Kidney epithelial cell (primary cell): ENCODE measurements around the gene LDLRAD4. TPM values are rescaled to one million over a fixed set of nuclear protein-coding genes. Genes with fewer than 3 reads are reported as not detected.

Source experiments
- DNase-seq: peaks from one replicate; pipeline ENCODE4 v3.0.0-alpha.2; 2010; ENCODE audit warnings: low read depth
- H3K27me3 ChIP-seq: 2 replicates; pipeline ENCODE4 v1.6.0; 2011; ENCODE audit warnings: low read length; ENCODE audit not compliant: control insufficient read depth, insufficient read depth
- H3K36me3 ChIP-seq: 2 replicates; pipeline ENCODE4 v1.5.1; 2011; ENCODE audit warnings: low read length; ENCODE audit not compliant: control insufficient read depth, insufficient read depth
- H3K4me3 ChIP-seq: 2 replicates; pipeline ENCODE4 v1.5.1; 2011; ENCODE audit warnings: low read depth, mild to moderate bottlenecking, control low read depth, low read length
- total RNA-seq: library from RNA; depleted of rRNA; stranded (reverse); fragments of >200 nt; gene quantifications from 2 replicates; pipeline ENCODE4 v1.2.3, GENCODE V29; 2015
- TF ChIP-seq, protein P1 (sequence below): IDR thresholded peaks from 2 replicates; pipeline ENCODE4 v1.5.1; 2011; ENCODE audit warnings: mild to moderate bottlenecking, moderate library complexity, low read length, control low read depth, inconsistent platforms; ENCODE audit not compliant: insufficient read depth, poor library complexity, severe bottlenecking

LDLRAD4 gene
- total RNA-seq, 1 donor from 2014 or later = 5.8 TPM

DNA sequence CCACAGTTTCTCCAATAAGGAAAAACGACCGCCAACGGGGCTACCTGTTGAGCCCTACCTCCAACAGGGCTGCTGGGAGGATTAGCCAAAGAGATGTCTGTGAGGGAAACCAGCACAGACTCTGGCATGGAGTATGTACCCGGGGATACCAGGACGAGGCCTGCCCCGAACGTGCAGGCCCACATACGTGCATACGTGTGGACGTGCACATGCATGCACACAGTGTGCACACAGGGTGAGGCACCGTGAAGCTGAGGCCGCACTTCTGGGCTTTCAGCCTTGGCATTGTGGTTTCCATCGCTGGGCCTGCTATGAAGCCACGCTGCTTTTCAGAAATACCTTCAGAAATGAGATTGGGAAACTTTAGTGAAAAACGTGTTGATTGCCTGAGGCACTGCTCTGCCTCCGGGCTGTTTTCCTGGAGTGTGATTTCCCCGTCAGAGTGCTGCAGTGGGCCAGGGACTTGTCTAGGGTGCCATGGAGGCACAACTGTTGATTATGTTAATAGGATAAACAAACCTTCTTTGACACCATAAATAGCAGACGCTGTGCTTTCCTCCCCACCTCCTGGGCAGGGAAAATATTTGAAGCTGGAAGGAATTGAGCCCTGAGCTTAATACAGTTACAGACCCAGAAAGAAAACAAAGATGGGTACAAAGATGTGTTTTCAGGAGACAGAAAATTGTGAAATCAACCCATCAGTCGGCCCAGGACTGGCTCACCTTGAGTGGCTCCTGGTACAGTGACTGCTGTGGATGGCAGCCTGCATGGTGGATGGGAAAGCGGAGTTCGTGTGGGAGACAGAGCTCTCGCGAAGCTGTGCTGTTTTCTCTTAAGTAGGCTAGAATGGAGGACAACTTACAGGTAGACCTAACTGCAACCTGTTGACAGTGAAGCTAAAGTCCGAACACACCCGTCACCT is 325.5 kb downstream of the LDLRAD4 start:
- H3K36me3 ChIP-seq = no peaks in the 10 kb centered on the region
- H3K4me3 ChIP-seq = no peak overlapping the region
- no peak for DNase-seq
- TF ChIP-seq, protein P1, sequence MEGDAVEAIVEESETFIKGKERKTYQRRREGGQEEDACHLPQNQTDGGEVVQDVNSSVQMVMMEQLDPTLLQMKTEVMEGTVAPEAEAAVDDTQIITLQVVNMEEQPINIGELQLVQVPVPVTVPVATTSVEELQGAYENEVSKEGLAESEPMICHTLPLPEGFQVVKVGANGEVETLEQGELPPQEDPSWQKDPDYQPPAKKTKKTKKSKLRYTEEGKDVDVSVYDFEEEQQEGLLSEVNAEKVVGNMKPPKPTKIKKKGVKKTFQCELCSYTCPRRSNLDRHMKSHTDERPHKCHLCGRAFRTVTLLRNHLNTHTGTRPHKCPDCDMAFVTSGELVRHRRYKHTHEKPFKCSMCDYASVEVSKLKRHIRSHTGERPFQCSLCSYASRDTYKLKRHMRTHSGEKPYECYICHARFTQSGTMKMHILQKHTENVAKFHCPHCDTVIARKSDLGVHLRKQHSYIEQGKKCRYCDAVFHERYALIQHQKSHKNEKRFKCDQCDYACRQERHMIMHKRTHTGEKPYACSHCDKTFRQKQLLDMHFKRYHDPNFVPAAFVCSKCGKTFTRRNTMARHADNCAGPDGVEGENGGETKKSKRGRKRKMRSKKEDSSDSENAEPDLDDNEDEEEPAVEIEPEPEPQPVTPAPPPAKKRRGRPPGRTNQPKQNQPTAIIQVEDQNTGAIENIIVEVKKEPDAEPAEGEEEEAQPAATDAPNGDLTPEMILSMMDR = no peak
- H3K27me3 ChIP-seq = no peaks in the 10 kb centered on the region

DNA sequence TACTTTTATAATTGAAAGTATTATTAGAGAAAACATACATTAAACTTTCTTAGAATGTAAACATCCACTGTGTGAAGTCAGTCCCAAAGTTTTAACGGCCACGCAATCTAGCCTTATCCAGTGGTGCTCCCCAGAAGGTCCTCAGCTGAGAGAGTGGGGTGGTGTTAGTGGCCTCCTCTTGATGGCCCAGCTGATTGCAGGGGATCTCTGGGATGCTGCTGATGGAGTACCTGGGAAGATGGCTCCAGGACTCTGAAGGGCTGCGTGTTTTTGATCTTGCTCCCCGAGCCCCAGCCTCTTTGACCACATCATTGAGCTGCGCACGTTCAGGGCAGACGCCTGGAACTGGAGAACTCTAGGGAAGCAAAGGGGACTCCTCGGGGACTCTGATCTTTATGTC is 326.4 kb downstream of the LDLRAD4 start:
- TF ChIP-seq, protein P1 = no peak

DNA sequence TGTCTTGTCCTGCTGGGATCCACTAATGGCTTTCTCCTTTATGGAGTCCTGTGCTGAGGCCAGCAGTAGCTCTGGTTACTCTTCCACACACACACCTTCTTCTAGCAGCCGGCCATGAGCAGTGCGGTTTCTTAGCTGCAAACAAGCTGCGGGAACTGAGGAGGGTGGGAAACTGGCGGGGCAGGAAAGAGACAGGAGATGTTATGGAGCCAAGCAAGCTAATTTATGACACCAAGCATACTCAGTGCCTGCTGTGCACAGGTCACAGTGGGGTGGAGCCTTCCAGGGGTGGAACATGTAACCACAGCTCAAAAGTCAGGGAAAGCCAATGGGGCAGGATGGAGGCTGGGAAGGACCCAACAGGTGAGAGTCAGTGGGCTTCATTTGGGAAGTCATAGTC is 327.0 kb downstream of the LDLRAD4 start:
- TF ChIP-seq, protein P1 = no peak
- H3K36me3 ChIP-seq = no peaks in the 10 kb centered on the region
- no peak for DNase-seq
- H3K27me3 ChIP-seq = no peaks in the 10 kb centered on the region
- no peak overlapping the region for H3K4me3 ChIP-seq

More for the DNA sequence above, 326.4 kb downstream of the LDLRAD4 start:
- DNase-seq = no peak
- Histone ChIP-seq H3K4me3 (no peak overlapping the region), H3K36me3 (no peaks in the 10 kb centered on the region), H3K27me3 (no peaks in the 10 kb centered on the region)

DNA sequence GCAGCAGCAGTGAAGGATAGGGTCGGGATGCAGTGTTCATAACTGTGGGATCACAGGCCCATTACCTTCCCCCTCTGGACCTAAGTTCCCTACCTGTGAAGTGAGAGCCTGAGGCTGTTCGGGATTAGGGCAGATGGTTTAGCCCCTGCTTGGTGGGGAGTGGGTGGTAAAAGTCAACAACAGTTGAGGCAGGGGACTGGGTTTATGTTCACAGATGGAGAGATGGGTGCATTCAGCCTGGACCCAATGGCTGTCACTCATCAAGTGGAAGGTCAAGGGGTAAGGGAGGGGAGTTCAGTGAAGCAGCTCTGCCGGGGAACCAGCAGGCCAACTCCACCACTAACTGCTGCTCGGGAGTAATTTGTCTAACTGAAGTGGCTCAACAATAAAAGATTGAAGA is 327.4 kb downstream of the LDLRAD4 start:
- H3K27me3 ChIP-seq = no peaks in the 10 kb centered on the region
- H3K4me3 ChIP-seq = no peak overlapping the region
- DNase-seq = no peak
- H3K36me3 ChIP-seq = no peaks in the 10 kb centered on the region
- TF ChIP-seq, protein P1 = no peak

DNA sequence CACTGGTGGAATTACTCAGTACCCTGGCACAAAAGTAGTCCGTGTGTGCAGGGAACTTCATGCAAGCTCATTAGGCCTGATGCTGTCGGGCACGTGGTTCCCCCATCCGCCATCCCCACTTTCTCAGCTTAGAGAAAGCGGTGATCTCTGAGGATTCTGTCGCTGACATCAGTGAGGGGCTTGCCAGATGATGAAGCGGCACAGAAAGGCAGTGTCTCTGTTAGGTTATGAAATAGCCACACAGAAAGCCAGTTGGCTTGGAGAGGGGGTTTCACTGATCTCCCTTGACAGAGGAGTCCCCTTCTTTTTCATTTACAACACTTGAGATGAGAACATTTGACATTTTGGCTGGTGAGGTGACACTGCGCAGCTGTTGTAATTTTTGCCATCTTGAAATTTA is 328.1 kb downstream of the LDLRAD4 start:
- Histone ChIP-seq H3K36me3 (no peaks in the 10 kb centered on the region), H3K4me3 (no peak overlapping the region), H3K27me3 (peaks cover 3% of the 10 kb centered on the region)
- TF ChIP-seq, protein P1 = no peak
- DNase-seq = no peak

DNA sequence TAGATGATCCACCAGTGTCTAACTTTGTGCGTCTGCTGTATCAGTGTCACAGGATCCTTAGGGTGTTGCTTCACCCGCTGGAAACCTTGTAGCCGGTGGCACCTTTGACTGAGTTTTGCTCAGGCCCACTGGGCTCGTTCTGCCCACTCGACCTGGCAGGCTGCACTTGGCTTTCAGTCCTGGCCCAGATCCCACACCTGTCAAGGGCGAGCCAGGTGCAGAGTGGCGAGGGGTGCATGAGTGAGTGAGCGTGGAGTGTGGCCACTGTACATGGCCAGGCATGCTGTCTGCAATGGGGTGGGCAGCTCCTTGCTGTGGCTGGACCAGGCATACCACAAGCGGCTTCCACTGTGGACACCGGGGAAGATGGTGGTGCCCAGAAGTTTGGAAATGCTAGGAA is 328.8 kb downstream of the LDLRAD4 start:
- no peak overlapping the region for H3K4me3 ChIP-seq
- TF ChIP-seq, protein P1 = no peak

More for the DNA sequence above, 328.8 kb downstream of the LDLRAD4 start:
- Histone ChIP-seq H3K36me3 (no peaks in the 10 kb centered on the region), H3K27me3 (peaks cover 8% of the 10 kb centered on the region)
- DNase-seq = no peak
